Panc1 (cell line): ENCODE measurements around the gene FHIT.

Source experiments
- CTCF ChIP-seq: fragments of 450-650 bp; IDR thresholded peaks from 2 replicates; pipeline ENCODE4 v1.5.1; 2017; ENCODE audit warnings: mild to moderate bottlenecking
- POLR2AphosphoS5 ChIP-seq: IDR thresholded peaks from 2 replicates; pipeline ENCODE4 v1.6.1; 2012; ENCODE audit warnings: mild to moderate bottlenecking, low read depth, low read length, moderate library complexity
- REST ChIP-seq, 2 experiments: IDR thresholded peaks; 2 replicates each; pipeline ENCODE4 v1.6.1; 2011 to 2012; ENCODE audit warnings: low read depth in 2 of 2, control low read depth in 1 of 2, low read length in 1 of 2, mild to moderate bottlenecking in 1 of 2, moderate library complexity in 1 of 2; ENCODE audit not compliant: insufficient read depth in 1 of 2
- SIN3A ChIP-seq: IDR thresholded peaks from 2 replicates; pipeline ENCODE4 v1.6.1; 2012; ENCODE audit warnings: low read depth, mild to moderate bottlenecking, low read length, moderate library complexity, borderline replicate concordance; ENCODE audit not compliant: insufficient read depth
- TCF7L2 ChIP-seq: IDR thresholded peaks from 2 replicates; pipeline ENCODE4 v1.6.1; 2011; ENCODE audit warnings: mild to moderate bottlenecking, low read depth, low read length, inconsistent platforms

- no peak for TF ChIP-seq CTCF
- TF ChIP-seq REST (IDR thresholded peaks at IDR 0.05; ENCODE audit: insufficient read depth in 1 of 2, low read depth in 2 of 2, low read length in 1 of 2): no peak
- TF ChIP-seq POLR2AphosphoS5: no peak
- no peak for TF ChIP-seq SIN3A
- no peak for TF ChIP-seq TCF7L2
These were observed 1438.8 kb downstream of the FHIT start for GRCh38 chr3:59812237-59813147.
